ENCODE results near the gene GXYLT2.

DNA sequence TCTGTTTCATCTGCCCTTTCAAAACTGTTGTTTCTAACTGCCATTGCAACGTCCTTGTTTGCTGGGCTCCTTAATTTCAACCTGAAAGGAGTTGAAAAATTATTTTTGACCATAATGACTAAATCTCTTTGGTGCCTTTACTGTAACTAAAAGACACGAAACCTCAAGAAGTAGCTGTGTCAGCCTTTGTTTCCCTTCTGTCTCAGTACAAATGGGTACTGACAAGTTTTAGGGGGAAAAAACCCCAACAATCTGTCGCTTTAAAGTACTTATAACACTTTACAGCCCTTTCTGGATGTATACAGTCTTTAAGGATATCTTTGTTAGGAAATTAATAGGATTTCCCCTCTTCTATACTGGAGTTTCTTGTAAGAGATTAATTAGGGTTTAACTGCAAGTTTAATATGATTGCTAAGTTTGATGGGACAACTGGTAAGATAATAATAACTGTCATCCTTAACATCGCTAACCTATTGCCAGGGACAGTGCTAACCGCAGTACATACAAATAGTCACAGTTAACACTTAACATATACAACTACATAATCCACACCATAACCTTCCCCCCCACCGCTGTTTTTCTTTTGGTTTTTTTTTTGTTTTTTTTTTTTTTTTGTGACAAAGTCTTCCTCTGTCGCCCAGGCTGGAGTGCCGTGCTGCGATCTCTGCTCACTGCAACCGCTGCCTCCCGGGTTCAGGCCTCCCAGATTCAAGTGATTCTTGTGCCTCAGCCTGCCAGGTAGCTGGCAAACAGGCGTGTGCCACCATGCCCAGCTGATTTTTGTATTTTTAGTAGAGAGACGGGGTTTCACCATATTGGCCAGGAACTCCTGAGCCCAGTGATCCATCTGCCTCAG, 1.7 kb downstream of the GXYLT2 start:
- no peak for TF ChIP-seq YY1 (IDR thresholded peaks at IDR 0.05; ENCODE audit: insufficient read depth, insufficient read length)
- no peak for TF ChIP-seq SUZ12 (IDR thresholded peaks at IDR 0.05; ENCODE audit: extremely low read depth, insufficient read depth, insufficient read length)
